Testis (tissue), 3 donors: Measurements from ENCODE around the gene JAKMIP1. TPM values are rescaled to one million over a fixed set of nuclear protein-coding genes. Genes with fewer than 3 reads are reported as not detected.

ENCODE experiments used
- DNase-seq: peaks from one replicate; pipeline ENCODE4 v3.0.0-alpha.2; 2019
- H3K27ac ChIP-seq, 2 donors: fragments of 200-600 bp; sonication (generic); one replicate each; pipeline ENCODE4 v1.5.1; 2019
- H3K27me3 ChIP-seq: fragments of 200-600 bp; sonication (generic); one replicate; pipeline ENCODE4 v1.5.1; 2019
- H3K36me3 ChIP-seq: fragments of 200-600 bp; sonication (generic); one replicate; pipeline ENCODE4 v1.5.1; 2017; ENCODE audit warnings: low read depth; ENCODE audit errors: missing control alignments
- H3K4me1 ChIP-seq: fragments of 200-600 bp; sonication (generic); one replicate; pipeline ENCODE4 v1.5.1; 2019
- H3K4me3 ChIP-seq, 2 donors: fragments of 200-600 bp; sonication (generic); one replicate each; pipeline ENCODE4 v1.5.1; 2017 to 2019
- H3K9me3 ChIP-seq: fragments of 200-600 bp; sonication (generic); one replicate; pipeline ENCODE4 v1.5.1; 2017
- POLR2A ChIP-seq: fragments of 450-650 bp; IDR thresholded peaks from one replicate; pipeline ENCODE4 v1.6.1; 2017; ENCODE audit warnings: antibody characterized with exemption, mild to moderate bottlenecking, moderate library complexity
- WGBS, 2 donors: methylation state at CpG; one replicate each; pipeline ENCODE4 v1.1.5; 2018; 5-methylcytosine and 5-hydroxymethylcytosine counted together
- intact Hi-C: fragments of 100-400 bp; cut with DNase I; formaldehyde crosslinking; loops from one replicate; pipeline ENCODE4 v1.15.1; 2023; ENCODE audit warnings: low total_unique reads
- polyA plus RNA-seq: library from polyadenylated mRNA; stranded (reverse); fragments of 350-450 nt; fragmentation: Illumina TruSeq; extraction: RNeasy Lipid Tissue Mini Kit (QIAGEN cat#74804); gene quantifications from one replicate; pipeline ENCODE4 v1.2.3, GENCODE V29; 2014; ENCODE audit warnings: low read depth, low replicate concordance; ENCODE audit not compliant: insufficient read depth
- total RNA-seq, 2 donors: library from RNA; depleted of rRNA; stranded (reverse); fragments of >200 nt; gene quantifications; one replicate each; pipeline ENCODE4 v1.2.3, GENCODE V29; 2016
- TF ChIP-seq, protein P1 (sequence below), 3 experiments: fragments of 450-650 bp in 2 of 3; fragments of 200-600 bp in 1 of 3; sonication (generic) in 1 of 3; IDR thresholded peaks; one replicate each; pipeline ENCODE4 v1.5.1; 2016 to 2019; ENCODE audit warnings: antibody characterized with exemption in 3 of 3, mild to moderate bottlenecking in 2 of 3, moderate library complexity in 1 of 3

The JAKMIP1 gene
- total and polyA plus RNA-seq, 3 donors from 2014 or later: 10.7 to 18.1 (median 15.2) TPM

- no peak for DNase-seq
- intact Hi-C loops: no loop called here
- Histone ChIP-seq H3K27me3 (no peaks in the 10 kb centered on the region), H3K9me3 (no peaks in the 10 kb centered on the region), H3K27ac (no peak overlapping the region), H3K4me1 (no peaks in the 10 kb centered on the region), H3K4me3 (no peak overlapping the region), H3K36me3 (no peaks in the 10 kb centered on the region)
- WGBS, 2 donors: 91 to 95% methylated on average over 6 to 7 of the region's 7 CpGs
- TF ChIP-seq, protein P1, sequence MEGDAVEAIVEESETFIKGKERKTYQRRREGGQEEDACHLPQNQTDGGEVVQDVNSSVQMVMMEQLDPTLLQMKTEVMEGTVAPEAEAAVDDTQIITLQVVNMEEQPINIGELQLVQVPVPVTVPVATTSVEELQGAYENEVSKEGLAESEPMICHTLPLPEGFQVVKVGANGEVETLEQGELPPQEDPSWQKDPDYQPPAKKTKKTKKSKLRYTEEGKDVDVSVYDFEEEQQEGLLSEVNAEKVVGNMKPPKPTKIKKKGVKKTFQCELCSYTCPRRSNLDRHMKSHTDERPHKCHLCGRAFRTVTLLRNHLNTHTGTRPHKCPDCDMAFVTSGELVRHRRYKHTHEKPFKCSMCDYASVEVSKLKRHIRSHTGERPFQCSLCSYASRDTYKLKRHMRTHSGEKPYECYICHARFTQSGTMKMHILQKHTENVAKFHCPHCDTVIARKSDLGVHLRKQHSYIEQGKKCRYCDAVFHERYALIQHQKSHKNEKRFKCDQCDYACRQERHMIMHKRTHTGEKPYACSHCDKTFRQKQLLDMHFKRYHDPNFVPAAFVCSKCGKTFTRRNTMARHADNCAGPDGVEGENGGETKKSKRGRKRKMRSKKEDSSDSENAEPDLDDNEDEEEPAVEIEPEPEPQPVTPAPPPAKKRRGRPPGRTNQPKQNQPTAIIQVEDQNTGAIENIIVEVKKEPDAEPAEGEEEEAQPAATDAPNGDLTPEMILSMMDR (IDR thresholded peaks at IDR 0.05): no peak
- TF ChIP-seq POLR2A: no peak
Observed at GRCh38 chr4:6059375-6059805, 141.0 kb downstream of the JAKMIP1 start.

DNA sequence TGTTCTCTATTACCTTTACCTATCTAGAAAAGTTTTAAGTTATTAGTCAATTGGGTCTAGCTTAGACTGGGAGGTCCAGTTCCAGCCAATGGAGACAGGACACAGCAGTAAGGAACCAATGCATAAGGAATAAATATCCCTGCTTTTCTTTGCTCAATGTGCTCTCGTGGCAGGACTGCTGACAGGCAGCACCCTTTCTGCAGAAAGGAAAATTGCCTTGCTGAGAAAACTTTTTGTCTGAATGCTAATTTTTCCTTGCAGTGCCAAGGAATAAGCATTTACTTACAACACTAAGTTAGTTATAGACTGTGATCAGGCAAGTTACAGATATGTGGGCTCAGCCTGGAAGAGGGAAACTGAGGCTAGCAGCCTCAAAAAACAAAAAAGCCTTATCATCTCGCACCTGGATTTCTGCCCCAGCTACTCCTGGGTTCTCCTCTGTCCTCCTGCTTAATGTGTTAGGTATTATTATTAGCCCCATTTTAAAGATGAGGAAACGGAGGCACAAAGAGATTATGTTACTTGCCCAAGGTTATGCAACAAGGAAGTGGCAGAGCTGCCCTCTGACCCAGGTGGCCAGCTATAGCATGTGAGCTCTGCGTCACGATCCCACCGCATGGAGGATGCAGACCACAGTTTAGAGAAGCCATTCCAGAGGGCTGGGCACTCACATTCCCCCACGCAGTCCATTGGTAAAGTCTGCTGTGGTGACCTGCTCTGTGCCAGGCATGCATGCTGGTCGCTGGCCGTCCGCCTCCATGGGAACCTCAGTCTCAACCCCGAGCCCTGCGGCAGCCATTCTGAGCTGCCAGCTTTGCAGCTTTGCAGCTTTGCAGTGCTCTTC, 141.6 kb downstream of the JAKMIP1 start:
- H3K27ac ChIP-seq: no peak overlapping the region
- no peaks in the 10 kb centered on the region for H3K9me3 ChIP-seq
- WGBS, 2 donors: 84 to 94% methylated on average over 8 to 12 of the region's 12 CpGs
- TF ChIP-seq, protein P1 (IDR thresholded peaks at IDR 0.05): no peak
- no peak for TF ChIP-seq POLR2A
- intact Hi-C loops: no loop called here
- DNase-seq: no peak
- H3K4me3 ChIP-seq: no peak overlapping the region
- H3K27me3 ChIP-seq: no peaks in the 10 kb centered on the region
- H3K36me3 ChIP-seq: no peaks in the 10 kb centered on the region
- no peaks in the 10 kb centered on the region for H3K4me1 ChIP-seq

DNA sequence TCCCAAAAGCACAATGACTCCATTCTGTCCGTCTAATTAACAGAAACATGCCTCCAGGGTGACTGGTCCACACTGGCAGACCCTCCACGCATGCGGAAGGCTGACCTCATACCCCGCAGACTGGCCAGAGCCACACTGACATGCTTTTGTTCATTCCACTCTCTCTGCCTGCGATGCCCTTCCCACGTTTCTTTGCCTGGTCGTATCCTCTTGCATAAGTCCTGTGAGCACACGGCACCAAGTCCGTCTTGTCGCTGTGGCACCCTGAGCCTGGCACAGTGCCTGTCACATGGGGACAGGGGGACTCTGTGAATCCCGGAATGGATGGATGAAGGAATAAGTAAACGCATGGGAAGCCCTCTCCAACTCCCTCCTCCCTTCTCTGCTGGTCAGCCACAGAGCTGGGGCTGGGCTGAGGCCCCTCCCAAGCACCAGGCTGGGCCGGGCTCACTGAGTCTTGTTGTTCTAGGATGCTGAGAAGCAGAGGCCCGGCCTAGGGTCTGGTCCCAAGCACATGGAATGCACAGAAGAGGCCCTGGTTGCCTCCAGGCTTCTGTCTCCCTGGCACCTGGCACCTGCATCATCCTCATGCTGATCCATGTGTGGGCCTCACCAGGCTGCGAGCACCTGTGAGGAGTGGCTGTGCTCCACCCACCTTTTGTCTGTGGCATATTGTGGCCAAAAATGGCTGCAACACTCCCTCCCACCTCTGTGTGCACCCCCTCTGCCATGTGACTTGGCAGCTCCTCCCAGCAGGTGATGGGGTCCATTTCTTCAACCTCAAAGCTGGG, 143.2 kb downstream of the JAKMIP1 start:
- H3K9me3 ChIP-seq: no peaks in the 10 kb centered on the region
- no peak for TF ChIP-seq POLR2A
- TF ChIP-seq, protein P1 (IDR thresholded peaks at IDR 0.05): no peak
- H3K36me3 ChIP-seq: no peaks in the 10 kb centered on the region
- WGBS, 2 donors: 92 to 93% methylated on average over 12 to 15 of the region's 15 CpGs
- intact Hi-C loops: no loop called here
- H3K4me1 ChIP-seq: no peaks in the 10 kb centered on the region
- H3K4me3 ChIP-seq: no peak overlapping the region
- H3K27me3 ChIP-seq: no peaks in the 10 kb centered on the region
- DNase-seq: no peak
- H3K27ac ChIP-seq: no peak overlapping the region

DNA sequence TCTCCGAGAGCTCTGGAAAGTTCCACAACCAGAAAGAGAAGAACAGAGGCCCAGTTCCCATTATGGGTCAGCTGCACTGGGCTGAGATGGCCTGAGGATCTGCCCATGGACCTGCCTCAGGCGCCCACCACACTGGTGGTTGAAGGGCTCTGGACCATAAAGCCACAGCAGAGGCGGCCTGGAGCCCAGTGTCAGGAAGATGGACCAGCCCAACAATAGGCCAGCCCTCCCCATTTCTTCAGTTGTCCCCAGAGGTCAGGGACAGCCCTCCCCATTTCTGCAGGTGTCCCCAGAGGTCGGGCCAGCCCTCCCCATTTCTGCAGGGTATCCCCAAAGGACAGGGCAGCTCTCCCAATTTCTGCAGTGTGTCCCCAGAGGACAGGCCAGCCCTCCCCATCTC, 144.9 kb downstream of the JAKMIP1 start:
- intact Hi-C loops: no loop called here
- Histone ChIP-seq H3K27ac (no peak overlapping the region), H3K4me1 (no peaks in the 10 kb centered on the region), H3K4me3 (no peak overlapping the region), H3K36me3 (no peaks in the 10 kb centered on the region), H3K9me3 (no peaks in the 10 kb centered on the region), H3K27me3 (no peaks in the 10 kb centered on the region)
- no peak for DNase-seq
- TF ChIP-seq, protein P1 (IDR thresholded peaks at IDR 0.05): no peak
- no peak for TF ChIP-seq POLR2A
- WGBS, 2 donors: 88 to 89% methylated on average over 3 to 4 of the region's 4 CpGs
